MCF 10A (cell line): ENCODE data around the gene WDR31. TPM values are rescaled to one million over a fixed set of nuclear protein-coding genes. Genes with fewer than 3 reads are reported as not detected.
"Not testable (repeated sequence)": the region's sequence is repeated elsewhere in the genome, so short reads cannot be mapped to it uniquely, and the experiment has no call there.

Source experiments
- BruUV-seq: library from RNA; stranded (reverse); fragments of 400-500 nt; replicated peaks from 2 replicates; lab custom pipeline; 2021; lab: Mats Ljungman, UMichigan
- CTCF ChIA-PET: fragments of 300-600 bp; sonication (Branson Sonifier 250); formaldehyde crosslinking; extraction: SDS; loops from one replicate; lab custom pipeline; 2021; ENCODE audit warnings: antibody characterized with exemption, inconsistent platforms; lab: Yijun Ruan, JAX
- POLR2A ChIA-PET: fragments of 300-600, 350-650 bp; sonication (Branson Sonifier 250); formaldehyde crosslinking; extraction: SDS; loops from one replicate; lab custom pipeline; 2020; ENCODE audit warnings: antibody characterized with exemption, inconsistent platforms; lab: Yijun Ruan, JAX
- DNase-seq: peaks from one replicate; pipeline ENCODE4 v3.0.0-alpha.2; 2018; ENCODE audit not compliant: unreplicated experiment
- H3K27ac Mint-ChIP-seq: one replicate; pipeline ENCODE4 v1.8.0; 2022; ENCODE audit warnings: mild to moderate bottlenecking, low read depth, mixed read lengths; ENCODE audit not compliant: unreplicated experiment
- H3K27me3 Mint-ChIP-seq: one replicate; pipeline ENCODE4 v1.8.0; 2022; ENCODE audit warnings: mixed read lengths; ENCODE audit not compliant: insufficient read depth, unreplicated experiment
- H3K36me3 Mint-ChIP-seq: one replicate; pipeline ENCODE4 v1.8.0; 2022; ENCODE audit warnings: mild to moderate bottlenecking, moderate library complexity, mixed read lengths; ENCODE audit not compliant: insufficient read depth, unreplicated experiment
- H3K4me1 Mint-ChIP-seq: one replicate; pipeline ENCODE4 v1.8.0; 2022; ENCODE audit warnings: mixed read lengths; ENCODE audit not compliant: insufficient read depth, unreplicated experiment
- H3K4me3 Mint-ChIP-seq: one replicate; pipeline ENCODE4 v1.8.0; 2022; ENCODE audit warnings: mild to moderate bottlenecking, moderate library complexity, mixed read lengths; ENCODE audit not compliant: unreplicated experiment
- H3K9me3 Mint-ChIP-seq: one replicate; pipeline ENCODE4 v1.8.0; 2022; ENCODE audit warnings: mixed read lengths; ENCODE audit not compliant: unreplicated experiment
- CTCF ChIP-seq: fragments of 200-600 bp; IDR thresholded peaks from one replicate; pipeline ENCODE4 v1.8.0; 2022; ENCODE audit warnings: antibody characterized with exemption, mild to moderate bottlenecking; ENCODE audit not compliant: unreplicated experiment
- intact Hi-C: fragments of 100-400 bp; cut with micrococcal nuclease; formaldehyde crosslinking; loops from 2 replicates; pipeline ENCODE4 v1.14.1; 2022
- total RNA-seq: library from RNA; stranded (reverse); gene quantifications from 2 replicates; pipeline ENCODE4 v1.2.3, GENCODE V29; 2022

Gene WDR31
- total RNA-seq, 1 experiment from 2014 or later = 2.3 TPM

- Mint-ChIP-seq H3K36me3 (no peaks in the 10 kb centered on the region), H3K4me1 (peaks cover 6% of the 10 kb centered on the region), H3K9me3 (no peaks in the 10 kb centered on the region), H3K27me3 (no peaks in the 10 kb centered on the region), H3K4me3 (no peak overlapping the region), H3K27ac (no peak overlapping the region)
- TF ChIP-seq CTCF = no peak
- DNase-seq = no peak
- BruUV-seq = no TSS peak
- POLR2A ChIA-PET = no interaction called here
- CTCF ChIA-PET = no interaction called here
- intact Hi-C loops = no loop called here
Measured at GRCh38 chr9:113380869-113381378, 40.8 kb upstream of the WDR31 start.

- H3K27ac Mint-ChIP-seq, intact Hi-C loops, H3K4me3 Mint-ChIP-seq, H3K36me3 Mint-ChIP-seq, DNase-seq, H3K9me3 Mint-ChIP-seq, H3K27me3 Mint-ChIP-seq, BruUV-seq, POLR2A ChIA-PET, CTCF ChIA-PET: not testable (repeated sequence)
- peaks cover 10% of the 10 kb centered on the region for H3K4me1 Mint-ChIP-seq
Measured at GRCh38 chr9:113379829-113380210, 39.7 kb upstream of the WDR31 start.

GRCh38 chr9:113379094-113379828 is 39.2 kb upstream of the WDR31 start:
- H3K36me3 Mint-ChIP-seq, BruUV-seq, H3K9me3 Mint-ChIP-seq, H3K4me3 Mint-ChIP-seq, POLR2A ChIA-PET, CTCF ChIA-PET, DNase-seq, H3K27me3 Mint-ChIP-seq, H3K27ac Mint-ChIP-seq, intact Hi-C loops: not testable (repeated sequence)
- H3K4me1 Mint-ChIP-seq = peaks cover 10% of the 10 kb centered on the region

GRCh38 chr9:113376634-113377567 is 36.8 kb upstream of the WDR31 start, which contains the start of gene HDHD3:
TSS of gene HDHD3 (minus strand) at chr9:113376986. CDS start at chr9:113374354, 2,632 bp downstream.
- Mint-ChIP-seq H3K4me1 (peaks cover 10% of the 10 kb centered on the region), H3K27me3 (no peaks in the 10 kb centered on the region), H3K36me3 (peaks cover 12% of the 10 kb centered on the region), H3K27ac (peak within 1 kb of the TSS; percentile 64), H3K4me3 (peak within 1 kb of the TSS; percentile 78), H3K9me3 (no peaks in the 10 kb centered on the region)
- TF ChIP-seq CTCF = no peak
- ChIA-PET CTCF (interaction anchor here (0.7 to 0.9 kb wide), 2 partner anchors 102 to 278 kb away, joined by 3 to 4 read pairs; partner anchors contain the start of gene CDC26), POLR2A (interaction anchor here (0.6 to 1.8 kb wide), 6 partner anchors 24 to 692 kb away, joined by 3 to 9 read pairs (median 4); partner anchors contain the start of genes ALAD, BSPRY, C9orf43 and CDC26)
- intact Hi-C loops = no loop called here
- peak; percentile 80 for DNase-seq
- no TSS peak for BruUV-seq
